Measurements from ENCODE around the gene NRG3.

DNA sequence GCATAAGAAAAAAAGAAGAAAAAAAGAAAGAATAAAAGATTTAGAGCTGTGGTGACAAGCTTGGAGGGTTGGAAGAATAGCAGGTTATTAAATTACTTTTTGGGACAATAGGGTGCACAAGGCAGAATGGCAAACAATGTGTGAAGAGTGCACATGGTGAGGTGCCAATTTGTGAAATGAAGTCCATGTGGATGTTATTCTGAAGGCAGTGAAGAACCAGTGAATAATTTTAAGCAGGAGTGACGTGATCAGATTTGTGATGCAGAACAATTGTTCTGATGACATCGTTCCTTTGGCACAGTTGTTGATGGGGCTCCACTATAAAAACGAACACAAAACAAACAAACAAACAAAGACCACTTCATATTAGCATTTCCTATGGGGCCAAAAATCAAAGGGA lies 700.3 kb downstream of the NRG3 start:
- no peak for TF ChIP-seq CTCF (IDR thresholded peaks at IDR 0.05)
- TF ChIP-seq POLR2A (IDR thresholded peaks at IDR 0.05; ENCODE audit: low read depth): no peak
- TF ChIP-seq EP300 (IDR thresholded peaks at IDR 0.05): no peak

Measured in esophagus muscularis mucosa (tissue), 4 donors.